HG03442 (cell line): ENCODE data around the gene LRRC1.

Experiments used
- ATAC-seq: cut with Tn5 transposase; IDR thresholded peaks from one replicate; pipeline ENCODE4 v1.9.1; 2021; ENCODE audit warnings: mild to moderate bottlenecking, moderate library complexity; ENCODE audit not compliant: unreplicated experiment

LRRC1 gene

GRCh38 chr6:53813801-53814200 is 19.0 kb downstream of the LRRC1 start:
- no peak for ATAC-seq

- no peak for ATAC-seq
Observed at GRCh38 chr6:53814353-53814752, 19.5 kb downstream of the LRRC1 start.

GRCh38 chr6:53815381-53816119 is 20.7 kb downstream of the LRRC1 start:
- ATAC-seq = no peak

- ATAC-seq = no peak
Observed at GRCh38 chr6:53818858-53819609, 24.2 kb downstream of the LRRC1 start.

- no peak for ATAC-seq
Observed at GRCh38 chr6:53822401-53823125, 27.8 kb downstream of the LRRC1 start.

GRCh38 chr6:53824714-53825113 is 29.9 kb downstream of the LRRC1 start:
- no peak for ATAC-seq

GRCh38 chr6:53825532-53826321 is 30.9 kb downstream of the LRRC1 start:
- ATAC-seq = no peak

- no peak for ATAC-seq
Observed at GRCh38 chr6:53827531-53827930, 32.7 kb downstream of the LRRC1 start.

GRCh38 chr6:53828215-53828614 is 33.4 kb downstream of the LRRC1 start:
- ATAC-seq = no peak

GRCh38 chr6:53828966-53829697 is 34.3 kb downstream of the LRRC1 start:
- ATAC-seq = no peak

GRCh38 chr6:53829698-53830221 is 35.0 kb downstream of the LRRC1 start:
- ATAC-seq = no peak

- ATAC-seq = no peak
Observed at GRCh38 chr6:53830366-53830765, 35.6 kb downstream of the LRRC1 start.

- no peak for ATAC-seq
Observed at GRCh38 chr6:53831081-53831869, 36.5 kb downstream of the LRRC1 start.

- no peak for ATAC-seq
Observed at GRCh38 chr6:53831936-53832660, 37.3 kb downstream of the LRRC1 start.

- ATAC-seq = no peak
Observed at GRCh38 chr6:53833155-53833554, 38.4 kb downstream of the LRRC1 start.

GRCh38 chr6:53834132-53834531 is 39.3 kb downstream of the LRRC1 start:
- no peak for ATAC-seq

- ATAC-seq = no peak
Observed at GRCh38 chr6:53837865-53838769, 43.3 kb downstream of the LRRC1 start.

- ATAC-seq = no peak
Observed at GRCh38 chr6:53840027-53840426, 45.2 kb downstream of the LRRC1 start.
